H1 (cell line): ENCODE measurements around the gene GPRASP2.

Experiments used
- BACH1 ChIP-seq: IDR thresholded peaks from 2 replicates; pipeline ENCODE4 v1.6.1; 2012; ENCODE audit warnings: low read length, improper control_type of control experiment
- CTCF ChIP-seq, 3 experiments: IDR thresholded peaks; 1 replicate in 2 of 3; 2 replicates in 1 of 3; pipeline versions ENCODE4 v1.5.1 to v1.6.1; 2011; ENCODE audit warnings: low read length in 3 of 3, mild to moderate bottlenecking in 3 of 3, inconsistent platforms in 2 of 3, low read depth in 1 of 3, moderate library complexity in 1 of 3; ENCODE audit not compliant: insufficient read depth in 1 of 3; ENCODE audit errors: control extremely low read depth in 1 of 3
- EZH2 ChIP-seq: fragments of 200-600 bp; sonication (generic); IDR thresholded peaks from 2 replicates; pipeline ENCODE4 v1.7.1; 2012; ENCODE audit warnings: low read depth, mild to moderate bottlenecking, moderate library complexity, low read length, inconsistent platforms; ENCODE audit not compliant: severe bottlenecking
- HDAC6 ChIP-seq: IDR thresholded peaks from one replicate; pipeline ENCODE4 v1.7.1; 2012; ENCODE audit warnings: low read depth, mild to moderate bottlenecking, inconsistent platforms, low read length, moderate library complexity
- POLR2A ChIP-seq, 2 experiments: IDR thresholded peaks; 1 replicate in 1 of 2; 2 replicates in 1 of 2; pipeline ENCODE4 v1.6.1; 2011; ENCODE audit warnings: low read depth in 2 of 2, low read length in 2 of 2, mild to moderate bottlenecking in 2 of 2; ENCODE audit errors: control extremely low read depth in 1 of 2
- POLR2AphosphoS5 ChIP-seq: IDR thresholded peaks from 2 replicates; pipeline ENCODE4 v1.6.1; 2011; ENCODE audit warnings: low read depth, low read length
- RBBP5 ChIP-seq: IDR thresholded peaks from 2 replicates; pipeline ENCODE4 v1.7.1; 2012; ENCODE audit warnings: low read depth, mild to moderate bottlenecking, inconsistent platforms, low read length, moderate library complexity, borderline replicate concordance
- SIN3A ChIP-seq, 2 experiments: IDR thresholded peaks in 1 of 2; conservative IDR thresholded peaks in 1 of 2; 2 replicates each; pipeline ENCODE4 v1.6.1; 2011 to 2012; ENCODE audit warnings: low read length in 2 of 2, improper control_type of control experiment in 1 of 2, low read depth in 1 of 2, mild to moderate bottlenecking in 1 of 2
- TBP ChIP-seq: IDR thresholded peaks from 2 replicates; pipeline ENCODE4 v1.6.1; 2011; ENCODE audit warnings: low read depth, low read length, improper control_type of control experiment
- YY1 ChIP-seq: IDR thresholded peaks from 2 replicates; pipeline ENCODE4 v1.6.1; 2011; ENCODE audit warnings: low read depth, mild to moderate bottlenecking, low read length

DNA sequence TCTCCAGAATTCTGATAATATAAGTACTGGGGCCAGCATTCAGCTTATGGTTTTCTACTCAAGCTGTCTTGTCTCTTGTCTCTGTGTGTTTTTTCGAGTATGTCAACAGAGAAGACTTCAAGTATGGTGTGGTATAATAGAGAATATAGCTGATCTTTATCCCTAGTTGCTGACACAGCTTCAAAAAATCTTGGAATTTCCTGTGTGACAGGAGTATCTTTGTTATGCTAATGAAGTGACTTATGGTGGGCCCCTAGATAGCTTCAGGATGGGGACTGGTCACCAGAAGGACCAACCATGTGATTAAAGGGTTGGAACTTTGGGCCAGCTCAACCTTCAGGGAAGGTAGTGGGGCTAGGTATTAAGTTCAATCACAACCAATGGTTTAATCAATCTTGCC is 11.2 kb downstream of the GPRASP2 start:
- TF ChIP-seq TBP (no peak), CTCF (IDR thresholded peaks at IDR 0.05; ENCODE audit: control extremely low read depth in 1 of 3, insufficient read depth in 1 of 3, low read depth in 1 of 3, low read length in 3 of 3) (no peak), HDAC6 (no peak), EZH2 (no peak), RBBP5 (no peak), SIN3A (conservative IDR thresholded peaks at IDR 0.05 in 1 of 2, IDR thresholded peaks at IDR 0.05 in 1 of 2; ENCODE audit: low read depth in 1 of 2, low read length in 2 of 2) (no peak), YY1 (no peak), POLR2AphosphoS5 (no peak), BACH1 (no peak), POLR2A (IDR thresholded peaks at IDR 0.05; ENCODE audit: control extremely low read depth in 1 of 2, low read depth in 2 of 2, low read length in 2 of 2) (no peak)
